ENCODE measurements around the gene SORCS2. TPM values are rescaled to one million over a fixed set of nuclear protein-coding genes. Genes with fewer than 3 reads are reported as not detected.

Gene SORCS2
- total and polyA plus RNA-seq, 4 donors: 0.05 to 8.4 (median 1.8) TPM

DNA sequence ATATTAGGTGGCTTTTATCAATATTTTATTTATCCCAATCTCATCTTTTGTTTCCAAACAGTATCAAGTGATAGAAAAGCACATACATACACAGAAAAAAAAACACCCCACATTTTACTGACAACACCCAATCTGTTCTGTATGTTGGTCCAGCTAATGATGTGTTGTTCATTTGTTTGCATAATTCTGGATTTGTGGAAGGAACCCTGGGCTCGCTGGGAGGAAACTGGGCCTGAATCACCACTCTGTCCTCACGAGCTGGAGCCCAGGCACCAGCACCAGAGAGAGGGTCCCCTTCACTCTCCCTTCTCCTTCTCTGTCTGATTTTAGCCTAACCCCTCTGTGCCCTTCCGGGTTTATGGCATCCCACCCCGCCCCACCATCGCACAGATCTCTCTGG is 162.6 kb downstream of the SORCS2 start:
- intact Hi-C loops (cut with DNase I): no loop called here
- peak in 1 of 2 donors; percentile 40 for DNase-seq

DNA sequence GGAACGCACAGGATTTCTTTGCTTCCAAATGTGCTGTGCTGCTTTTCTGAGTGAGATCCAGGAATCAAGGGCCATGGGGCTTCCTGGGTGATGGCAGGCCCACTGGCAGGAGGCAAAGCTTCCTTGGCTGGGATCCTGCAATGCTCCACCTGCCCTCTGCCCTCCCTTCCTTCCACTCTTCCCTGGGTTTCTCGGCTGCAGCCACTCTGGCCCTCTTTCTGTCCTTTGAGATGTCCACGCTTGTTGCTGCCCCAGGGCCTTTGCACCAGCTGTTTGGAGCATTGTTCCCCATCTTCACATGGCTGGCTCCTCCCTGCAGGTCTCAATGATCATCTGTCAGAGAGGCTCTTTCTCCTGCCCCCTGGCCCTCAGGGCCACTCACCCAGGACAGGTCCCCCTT is 163.5 kb downstream of the SORCS2 start:
- Histone ChIP-seq H3K36me3 (ENCODE audit: control insufficient read depth in 1 of 2, insufficient read depth in 2 of 2, low read length in 1 of 2) (no peaks in the 10 kb centered on the region), H3K4me1 (ENCODE audit: control insufficient read depth in 1 of 2, insufficient read depth in 2 of 2, low read length in 2 of 2) (no peaks in the 10 kb centered on the region), H3K4me3 (ENCODE audit: low read length in 2 of 2) (no peak overlapping the region), H3K27me3 (ENCODE audit: control insufficient read depth in 1 of 2, insufficient read depth in 2 of 2, low read length in 1 of 2) (no peaks in the 10 kb centered on the region), H3K27ac (ENCODE audit: low read depth in 1 of 2, low read length in 2 of 2) (no peak overlapping the region), H3K9me3 (ENCODE audit: control insufficient read depth, low read length) (no peaks in the 10 kb centered on the region)
- ATAC-seq (ENCODE audit: low FRiP score): no peak
- intact Hi-C loops (cut with DNase I): no loop called here
- 82 to 96% methylated on average over 3 of the region's 3 CpGs for WGBS, 2 donors
- no peak for DNase-seq

More for the DNA sequence above, 162.6 kb downstream of the SORCS2 start:
- H3K9me3 ChIP-seq (ENCODE audit: control insufficient read depth, low read length): no peaks in the 10 kb centered on the region
- ATAC-seq (ENCODE audit: low FRiP score): no peak
- no peaks in the 10 kb centered on the region for H3K4me1 ChIP-seq (ENCODE audit: control insufficient read depth in 1 of 2, insufficient read depth in 2 of 2, low read length in 2 of 2)
- 89 to 91% methylated on average over 5 of the region's 5 CpGs for WGBS, 2 donors
- H3K4me3 ChIP-seq (ENCODE audit: low read length in 2 of 2): no peak overlapping the region
- H3K27ac ChIP-seq (ENCODE audit: low read depth in 1 of 2, low read length in 2 of 2): no peak overlapping the region
- no peaks in the 10 kb centered on the region for H3K27me3 ChIP-seq (ENCODE audit: control insufficient read depth in 1 of 2, insufficient read depth in 2 of 2, low read length in 1 of 2)
- no peaks in the 10 kb centered on the region for H3K36me3 ChIP-seq (ENCODE audit: control insufficient read depth in 1 of 2, insufficient read depth in 2 of 2, low read length in 1 of 2)

- ATAC-seq (ENCODE audit: low FRiP score) (no peak), DNase-seq (peak in 1 of 2 donors; percentile 65)
- Histone ChIP-seq H3K27ac (ENCODE audit: low read depth in 1 of 2, low read length in 2 of 2) (no peak overlapping the region), H3K4me1 (ENCODE audit: control insufficient read depth in 1 of 2, insufficient read depth in 2 of 2, low read length in 2 of 2) (no peaks in the 10 kb centered on the region), H3K4me3 (ENCODE audit: low read length in 2 of 2) (no peak overlapping the region), H3K27me3 (ENCODE audit: control insufficient read depth in 1 of 2, insufficient read depth in 2 of 2, low read length in 1 of 2) (no peaks in the 10 kb centered on the region), H3K36me3 (ENCODE audit: control insufficient read depth in 1 of 2, insufficient read depth in 2 of 2, low read length in 1 of 2) (no peaks in the 10 kb centered on the region), H3K9me3 (ENCODE audit: control insufficient read depth, low read length) (no peaks in the 10 kb centered on the region)
- intact Hi-C loops (cut with DNase I): no loop called here
- 94 to 95% methylated on average over 12 of the region's 12 CpGs for WGBS, 2 donors
These were observed 164.5 kb downstream of the SORCS2 start for GRCh38 chr4:7356667-7357310.

DNA sequence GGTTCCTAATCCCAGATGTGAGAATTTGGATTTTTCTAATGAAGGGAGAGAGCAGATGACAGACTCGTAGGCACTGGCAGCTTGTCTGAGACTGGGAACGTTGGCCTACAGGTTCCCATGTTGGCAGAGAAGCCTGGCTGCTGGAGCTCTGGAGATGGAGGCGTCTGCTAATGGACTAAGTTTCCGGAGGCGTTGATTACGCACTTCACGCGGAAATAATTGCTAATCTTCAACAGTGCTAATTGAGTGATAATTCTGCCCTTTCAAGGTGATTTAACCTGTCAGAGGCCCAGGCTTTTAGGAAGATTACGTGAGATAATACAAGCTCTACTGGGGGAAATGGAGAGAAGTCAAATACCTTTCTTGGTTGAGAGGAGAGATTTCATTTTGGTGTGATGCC is 165.0 kb downstream of the SORCS2 start:
- DNase-seq (no peak), ATAC-seq (ENCODE audit: low FRiP score) (no peak)
- Histone ChIP-seq H3K27me3 (ENCODE audit: control insufficient read depth in 1 of 2, insufficient read depth in 2 of 2, low read length in 1 of 2) (no peaks in the 10 kb centered on the region), H3K4me3 (ENCODE audit: low read length in 2 of 2) (no peak overlapping the region), H3K4me1 (ENCODE audit: control insufficient read depth in 1 of 2, insufficient read depth in 2 of 2, low read length in 2 of 2) (no peaks in the 10 kb centered on the region), H3K9me3 (ENCODE audit: control insufficient read depth, low read length) (no peaks in the 10 kb centered on the region), H3K36me3 (ENCODE audit: control insufficient read depth in 1 of 2, insufficient read depth in 2 of 2, low read length in 1 of 2) (no peaks in the 10 kb centered on the region), H3K27ac (ENCODE audit: low read depth in 1 of 2, low read length in 2 of 2) (no peak overlapping the region)
- intact Hi-C loops (cut with DNase I): no loop called here
- WGBS, 2 donors: 93 to 94% methylated on average over 9 of the region's 9 CpGs

DNA sequence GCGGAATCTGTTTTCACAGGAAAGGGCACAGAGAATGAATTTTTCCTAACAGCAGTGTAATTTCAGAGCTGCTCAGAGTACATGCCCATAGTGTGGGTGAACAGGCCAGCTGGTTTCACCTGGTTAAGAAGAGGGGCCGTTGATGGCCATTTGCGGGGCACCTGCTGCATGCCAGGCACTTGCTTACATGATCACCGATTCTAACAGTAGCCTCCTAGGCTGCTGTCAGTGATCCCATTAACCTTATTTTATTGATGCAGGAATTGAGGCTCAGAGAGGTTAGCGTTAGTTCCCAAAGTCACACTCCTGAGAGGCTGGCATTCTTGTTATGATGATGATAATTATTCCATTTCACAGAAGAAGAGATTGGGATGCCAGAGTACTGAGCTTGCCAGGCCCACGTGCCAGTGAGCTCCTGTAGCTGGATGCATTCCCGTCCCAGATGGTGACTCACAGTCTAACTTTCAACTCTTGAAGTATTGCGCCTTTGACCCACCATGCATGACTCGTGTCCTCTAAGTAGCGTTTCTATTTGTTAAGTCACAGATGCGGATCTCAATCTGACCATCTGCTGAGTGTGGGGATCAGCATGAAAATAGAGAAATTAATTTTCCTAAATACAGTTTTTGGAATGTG is 165.9 kb downstream of the SORCS2 start:
- intact Hi-C loops (cut with DNase I): no loop called here
- no peaks in the 10 kb centered on the region for H3K27me3 ChIP-seq (ENCODE audit: control insufficient read depth in 1 of 2, insufficient read depth in 2 of 2, low read length in 1 of 2)
- peak in 1 of 2 donors; percentile 77 for DNase-seq
- H3K36me3 ChIP-seq (ENCODE audit: control insufficient read depth in 1 of 2, insufficient read depth in 2 of 2, low read length in 1 of 2): no peaks in the 10 kb centered on the region
- 26 to 28% methylated on average over 11 of the region's 11 CpGs for WGBS, 2 donors
- H3K9me3 ChIP-seq (ENCODE audit: control insufficient read depth, low read length): no peaks in the 10 kb centered on the region
- H3K27ac ChIP-seq (ENCODE audit: low read depth in 1 of 2, low read length in 2 of 2): no peak overlapping the region
- no peak for ATAC-seq (ENCODE audit: low FRiP score)
- H3K4me1 ChIP-seq (ENCODE audit: control insufficient read depth in 1 of 2, insufficient read depth in 2 of 2, low read length in 2 of 2): no peaks in the 10 kb centered on the region
- H3K4me3 ChIP-seq (ENCODE audit: low read length in 2 of 2): no peak overlapping the region

DNA sequence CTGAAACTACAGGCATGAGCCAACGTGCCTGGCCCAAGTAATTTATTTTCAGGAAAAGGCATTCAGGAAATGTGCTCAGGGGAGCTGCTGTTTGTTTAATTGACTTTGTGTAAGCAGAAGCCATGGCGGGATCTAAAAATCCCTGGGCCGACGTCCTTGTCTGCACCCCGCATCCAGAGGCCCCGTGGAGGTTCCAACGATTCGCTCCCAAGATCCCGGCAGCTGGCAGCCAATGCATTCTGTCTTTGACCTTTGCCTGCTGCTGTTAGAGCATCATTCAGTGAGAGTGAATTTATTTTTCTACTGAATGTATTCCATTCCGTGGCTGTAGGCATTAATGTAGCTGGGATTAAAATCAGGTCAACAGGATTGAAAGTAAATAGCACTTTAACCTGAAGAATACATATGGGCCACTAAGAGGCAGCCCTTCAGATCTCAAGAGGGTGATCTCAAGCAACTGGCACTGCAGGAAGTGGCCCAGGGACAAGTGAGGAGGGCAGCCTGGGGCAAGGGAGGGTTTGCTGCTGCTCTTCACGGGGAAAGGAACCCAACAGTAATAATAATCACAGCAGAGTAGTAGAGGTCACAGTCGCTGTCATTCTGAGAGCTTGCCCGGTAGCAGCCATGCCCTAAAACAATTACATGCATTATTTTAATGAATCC is 167.2 kb downstream of the SORCS2 start:
- intact Hi-C loops (cut with DNase I): no loop called here
- Histone ChIP-seq H3K27ac (ENCODE audit: low read depth in 1 of 2, low read length in 2 of 2) (no peak overlapping the region), H3K4me3 (ENCODE audit: low read length in 2 of 2) (no peak overlapping the region), H3K27me3 (ENCODE audit: control insufficient read depth in 1 of 2, insufficient read depth in 2 of 2, low read length in 1 of 2) (no peaks in the 10 kb centered on the region), H3K36me3 (ENCODE audit: control insufficient read depth in 1 of 2, insufficient read depth in 2 of 2, low read length in 1 of 2) (no peaks in the 10 kb centered on the region), H3K9me3 (ENCODE audit: control insufficient read depth, low read length) (no peaks in the 10 kb centered on the region), H3K4me1 (ENCODE audit: control insufficient read depth in 1 of 2, insufficient read depth in 2 of 2, low read length in 2 of 2) (no peaks in the 10 kb centered on the region)
- peak in 1 of 2 donors; percentile 34 for DNase-seq
- ATAC-seq (ENCODE audit: low FRiP score): no peak
- 82 to 86% methylated on average over 13 of the region's 13 CpGs for WGBS, 2 donors

GRCh38 chr4:7360806-7361205 is 168.5 kb downstream of the SORCS2 start:
- H3K36me3 ChIP-seq (ENCODE audit: control insufficient read depth in 1 of 2, insufficient read depth in 2 of 2, low read length in 1 of 2): no peaks in the 10 kb centered on the region
- H3K4me3 ChIP-seq (ENCODE audit: low read length in 2 of 2): no peak overlapping the region
- ATAC-seq (ENCODE audit: low FRiP score): no peak
- whole genome bisulfite sequencing, 2 donors: 84 to 85% methylated on average over 8 of the region's 8 CpGs
- no peaks in the 10 kb centered on the region for H3K27me3 ChIP-seq (ENCODE audit: control insufficient read depth in 1 of 2, insufficient read depth in 2 of 2, low read length in 1 of 2)
- no peaks in the 10 kb centered on the region for H3K4me1 ChIP-seq (ENCODE audit: control insufficient read depth in 1 of 2, insufficient read depth in 2 of 2, low read length in 2 of 2)
- H3K9me3 ChIP-seq (ENCODE audit: control insufficient read depth, low read length): no peaks in the 10 kb centered on the region
- DNase-seq: peak in 1 of 2 donors; percentile 41
- intact Hi-C loops (cut with DNase I): no loop called here
- H3K27ac ChIP-seq (ENCODE audit: low read depth in 1 of 2, low read length in 2 of 2): no peak overlapping the region

DNA sequence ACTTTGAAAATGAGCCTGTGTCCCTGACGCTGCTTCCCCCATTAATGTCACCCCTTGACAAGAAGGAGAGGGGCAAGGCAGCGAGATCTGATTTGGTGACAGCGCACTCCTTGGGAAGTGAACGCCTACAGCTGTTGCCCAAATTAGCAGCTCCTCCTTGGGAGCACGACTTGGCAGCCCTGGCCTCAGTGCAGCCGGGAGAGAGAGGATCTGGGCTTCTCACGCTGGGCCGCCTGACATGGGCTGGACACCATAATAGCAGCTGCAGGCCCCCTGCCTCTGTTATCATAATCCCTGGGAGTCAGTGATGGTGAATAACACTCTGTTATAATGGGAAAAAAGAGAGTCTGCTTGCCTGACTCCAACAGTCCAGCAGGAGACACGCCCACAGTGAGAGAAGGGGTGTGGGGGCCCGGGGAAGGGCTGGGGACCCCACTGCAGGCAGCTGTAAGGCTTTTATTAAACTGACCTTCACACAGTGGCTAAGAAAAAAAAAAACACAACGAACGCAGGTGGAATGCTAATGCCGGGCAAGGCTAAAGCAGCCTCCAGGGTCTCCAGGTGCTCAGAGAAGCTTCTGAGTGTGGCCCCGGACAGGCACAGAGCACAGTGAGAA is 169.1 kb downstream of the SORCS2 start:
- H3K4me1 ChIP-seq (ENCODE audit: control insufficient read depth in 1 of 2, insufficient read depth in 2 of 2, low read length in 2 of 2): no peaks in the 10 kb centered on the region
- H3K27me3 ChIP-seq (ENCODE audit: control insufficient read depth in 1 of 2, insufficient read depth in 2 of 2, low read length in 1 of 2): no peaks in the 10 kb centered on the region
- intact Hi-C loops (cut with DNase I): no loop called here
- WGBS, 2 donors: 27 to 32% methylated on average over 14 of the region's 14 CpGs
- no peaks in the 10 kb centered on the region for H3K36me3 ChIP-seq (ENCODE audit: control insufficient read depth in 1 of 2, insufficient read depth in 2 of 2, low read length in 1 of 2)
- no peak for ATAC-seq (ENCODE audit: low FRiP score)
- DNase-seq: peak in 1 of 2 donors; percentile 72
- no peak overlapping the region for H3K27ac ChIP-seq (ENCODE audit: low read depth in 1 of 2, low read length in 2 of 2)
- no peaks in the 10 kb centered on the region for H3K9me3 ChIP-seq (ENCODE audit: control insufficient read depth, low read length)
- H3K4me3 ChIP-seq (ENCODE audit: low read length in 2 of 2): no peak overlapping the region

All from aorta (tissue), 5 donors.